Adrenal gland (tissue), 5 donors: ENCODE results near the gene PSMD14.

ENCODE experiments used
- POLR2A ChIP-seq, 2 donors: fragments of 450-650 bp; IDR thresholded peaks; one replicate each; pipeline ENCODE4 v1.6.1; 2017; ENCODE audit warnings: antibody characterized with exemption in 2 of 2, mild to moderate bottlenecking in 2 of 2, moderate library complexity in 1 of 2
- TF ChIP-seq, protein P1 (sequence below), 6 experiments: fragments of 450-650 bp in 4 of 6; fragments of 200-600 bp in 2 of 6; sonication (generic) in 1 of 6; IDR thresholded peaks; 1 replicate in 5 of 6; 2 replicates in 1 of 6; pipeline versions ENCODE4 v1.5.1 to v1.8.0; 2016 to 2021; ENCODE audit warnings: antibody characterized with exemption in 6 of 6, mild to moderate bottlenecking in 2 of 6, moderate library complexity in 1 of 6
- donor health status: DM: no; HTN: no; CAD: no.

DNA sequence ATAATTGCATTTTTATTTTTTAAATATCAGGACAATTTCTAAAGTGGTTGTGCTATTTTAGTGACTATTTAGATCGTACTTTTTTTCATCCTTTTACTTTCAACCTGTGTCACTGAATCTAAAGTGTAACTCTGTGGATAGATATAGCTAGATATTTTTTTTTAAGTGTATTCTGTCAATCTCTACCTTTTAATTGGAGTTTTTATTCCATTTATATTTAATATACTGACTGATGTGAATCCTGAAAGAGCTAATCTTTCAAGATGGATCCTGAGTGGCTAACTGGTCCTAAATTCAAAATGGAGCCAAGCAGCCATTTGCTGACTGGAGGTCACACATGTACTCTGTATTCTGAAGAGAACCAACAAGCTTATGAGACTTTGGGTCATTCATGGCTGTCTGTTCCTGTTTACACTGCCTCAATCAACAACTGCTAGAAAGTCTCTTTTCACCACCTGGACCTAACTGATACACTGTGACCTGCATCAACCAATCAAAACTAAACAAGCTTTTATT is 4.6 kb upstream of the PSMD14 start:
- TF ChIP-seq, protein P1, sequence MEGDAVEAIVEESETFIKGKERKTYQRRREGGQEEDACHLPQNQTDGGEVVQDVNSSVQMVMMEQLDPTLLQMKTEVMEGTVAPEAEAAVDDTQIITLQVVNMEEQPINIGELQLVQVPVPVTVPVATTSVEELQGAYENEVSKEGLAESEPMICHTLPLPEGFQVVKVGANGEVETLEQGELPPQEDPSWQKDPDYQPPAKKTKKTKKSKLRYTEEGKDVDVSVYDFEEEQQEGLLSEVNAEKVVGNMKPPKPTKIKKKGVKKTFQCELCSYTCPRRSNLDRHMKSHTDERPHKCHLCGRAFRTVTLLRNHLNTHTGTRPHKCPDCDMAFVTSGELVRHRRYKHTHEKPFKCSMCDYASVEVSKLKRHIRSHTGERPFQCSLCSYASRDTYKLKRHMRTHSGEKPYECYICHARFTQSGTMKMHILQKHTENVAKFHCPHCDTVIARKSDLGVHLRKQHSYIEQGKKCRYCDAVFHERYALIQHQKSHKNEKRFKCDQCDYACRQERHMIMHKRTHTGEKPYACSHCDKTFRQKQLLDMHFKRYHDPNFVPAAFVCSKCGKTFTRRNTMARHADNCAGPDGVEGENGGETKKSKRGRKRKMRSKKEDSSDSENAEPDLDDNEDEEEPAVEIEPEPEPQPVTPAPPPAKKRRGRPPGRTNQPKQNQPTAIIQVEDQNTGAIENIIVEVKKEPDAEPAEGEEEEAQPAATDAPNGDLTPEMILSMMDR (IDR thresholded peaks at IDR 0.05), result no peak
- TF ChIP-seq POLR2A (IDR thresholded peaks at IDR 0.05), result no peak
